DLD1 (cell line): Measurements from ENCODE around the gene TXNDC16.
"Not testable (repeated sequence)": the region's sequence is repeated elsewhere in the genome, so short reads cannot be mapped to it uniquely, and the experiment has no call there.

Experiments
- in situ Hi-C: cut with HindIII; loops from 2 replicates; pipeline ENCODE4 v1.10.0; 2017; ENCODE audit warnings: low sequenced_read_pairs

The TXNDC16 gene

GRCh38 chr14:52552063-52552988 lies at the start of gene TXNDC16, which contains the start of gene GPR137C:
TXNDC16 (minus strand) TSS chr14:52552505; CDS start chr14:52543557, 8,948 bp downstream.
GPR137C (plus strand) TSS chr14:52552836; CDS start chr14:52553148, 312 bp downstream.
- in situ Hi-C loops = no loop called here

DNA sequence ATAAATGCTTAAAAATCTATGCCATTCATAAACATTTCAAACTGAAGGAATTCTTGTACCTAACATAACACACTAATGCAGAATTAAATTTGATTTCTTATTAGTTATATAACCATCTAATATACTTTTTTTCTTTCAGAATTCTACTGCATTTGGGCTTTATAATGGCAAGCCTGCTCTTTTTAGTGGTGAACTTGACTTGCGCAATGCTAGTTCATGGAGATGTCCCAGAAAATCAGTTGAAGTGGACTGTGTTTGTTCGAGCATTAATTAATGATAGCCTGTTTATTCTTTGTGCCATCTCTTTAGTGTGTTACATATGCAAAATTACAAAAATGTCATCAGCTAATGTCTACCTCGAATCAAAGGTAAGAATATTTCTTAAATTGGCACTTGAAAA lies 47.7 kb upstream of the TXNDC16 start:
- in situ Hi-C loops = no loop called here

DNA sequence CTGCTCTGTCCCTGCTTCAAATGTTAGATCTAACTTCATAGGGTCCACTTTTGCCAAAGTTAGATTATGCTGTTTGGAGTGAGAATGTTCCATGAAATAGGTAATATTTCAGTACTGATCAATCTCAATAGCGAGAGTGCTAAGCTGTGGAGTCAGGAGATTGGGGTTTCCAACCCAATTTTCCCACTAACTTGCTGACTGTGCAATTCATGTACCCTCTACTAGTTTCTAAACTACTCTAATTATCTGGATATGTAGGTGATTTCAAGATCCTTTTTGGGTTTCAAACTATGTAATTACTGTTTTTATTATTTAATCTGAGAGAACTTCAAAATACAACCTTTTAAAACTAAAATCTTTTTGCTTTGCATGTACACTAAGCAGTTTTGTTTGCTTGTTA lies 46.3 kb upstream of the TXNDC16 start:
- in situ Hi-C loops = no loop called here

DNA sequence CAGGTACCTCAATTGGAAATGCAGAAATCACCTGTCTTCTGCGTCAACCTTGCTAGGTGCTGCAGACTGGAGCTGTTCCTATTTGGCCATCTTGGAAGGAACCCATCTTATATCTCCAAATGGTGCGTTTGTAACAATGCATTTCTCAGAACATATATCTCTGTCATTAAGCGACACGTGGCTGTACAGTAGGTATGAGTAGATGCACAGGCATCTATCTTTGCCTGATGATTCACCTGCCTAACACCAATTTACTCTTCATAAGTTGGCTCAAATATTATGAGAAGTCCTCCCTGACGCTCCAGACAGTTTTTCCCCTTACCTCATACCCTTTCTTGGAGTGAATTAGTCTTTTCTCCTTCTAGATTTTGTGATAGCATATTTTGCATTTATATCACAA lies 44.6 kb upstream of the TXNDC16 start:
- in situ Hi-C loops = no loop called here

GRCh38 chr14:52596320-52596719 lies 44.0 kb upstream of the TXNDC16 start:
- in situ Hi-C loops = no loop called here

DNA sequence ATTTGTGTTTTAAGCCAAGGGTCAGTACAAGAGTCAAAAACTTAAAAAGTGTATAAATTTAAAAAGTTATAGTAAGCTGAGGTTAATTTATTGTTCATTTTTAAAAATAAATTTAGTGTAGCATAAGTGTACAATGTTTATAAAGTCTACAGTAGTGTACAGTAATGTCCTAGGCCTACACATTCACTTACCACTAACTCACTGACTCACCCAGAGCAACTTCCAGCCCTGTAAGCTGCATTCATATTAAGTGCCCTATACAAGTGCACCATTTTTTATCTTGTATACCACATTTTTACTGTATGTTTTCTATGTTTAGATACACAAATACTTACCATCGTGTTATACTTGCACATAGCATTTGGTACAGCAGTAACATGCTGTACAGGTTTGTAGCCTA lies 38.0 kb upstream of the TXNDC16 start:
- in situ Hi-C loops = no loop called here

DNA sequence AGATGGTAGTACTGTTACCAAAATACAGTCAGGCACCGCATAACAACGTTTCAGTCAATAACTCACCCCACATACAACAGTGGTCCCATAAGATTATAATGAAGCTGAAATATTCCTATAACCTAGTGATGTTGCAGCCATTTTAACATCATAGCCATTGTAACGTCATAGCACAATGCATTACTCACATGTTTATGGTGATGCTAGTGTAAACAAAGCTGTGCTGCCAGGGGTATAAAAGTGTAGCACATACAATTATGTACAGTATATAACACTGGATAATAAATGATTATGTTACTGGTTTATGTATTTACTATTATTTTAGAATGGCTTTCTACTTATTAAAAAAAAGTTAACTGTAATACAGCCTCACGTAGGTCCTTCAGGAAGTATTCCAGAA lies 37.3 kb upstream of the TXNDC16 start:
- in situ Hi-C loops = no loop called here

- in situ Hi-C loops = no loop called here
Measured at GRCh38 chr14:52583544-52583943, 31.2 kb upstream of the TXNDC16 start.

- in situ Hi-C loops = no loop called here
Measured at GRCh38 chr14:52575858-52576257, 23.6 kb upstream of the TXNDC16 start.

DNA sequence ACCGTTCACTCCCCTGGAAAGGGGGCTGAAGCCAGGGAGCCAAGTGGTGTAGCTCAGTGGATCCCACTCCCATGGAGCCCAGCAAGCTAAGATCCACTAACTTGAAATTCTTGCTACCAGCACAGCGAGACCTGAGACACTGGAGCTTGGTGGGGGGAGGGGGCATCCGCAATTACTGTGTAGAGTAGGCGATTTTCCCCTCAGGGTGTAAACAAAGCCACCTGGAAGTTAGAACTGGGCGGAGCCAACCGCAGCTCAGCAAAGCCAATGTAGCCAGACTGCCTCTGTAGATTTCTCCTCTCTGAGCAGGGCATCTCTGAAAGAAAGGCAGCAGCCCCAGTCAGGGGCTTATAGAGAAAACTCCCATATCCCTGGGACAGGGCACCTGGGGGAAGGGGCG lies 16.1 kb upstream of the TXNDC16 start:
- in situ Hi-C loops = not testable (repeated sequence)

- in situ Hi-C loops = no loop called here
Measured at GRCh38 chr14:52563120-52563519, 10.8 kb upstream of the TXNDC16 start.

- in situ Hi-C loops = no loop called here
Measured at GRCh38 chr14:52558688-52559087, 6.4 kb upstream of the TXNDC16 start.

DNA sequence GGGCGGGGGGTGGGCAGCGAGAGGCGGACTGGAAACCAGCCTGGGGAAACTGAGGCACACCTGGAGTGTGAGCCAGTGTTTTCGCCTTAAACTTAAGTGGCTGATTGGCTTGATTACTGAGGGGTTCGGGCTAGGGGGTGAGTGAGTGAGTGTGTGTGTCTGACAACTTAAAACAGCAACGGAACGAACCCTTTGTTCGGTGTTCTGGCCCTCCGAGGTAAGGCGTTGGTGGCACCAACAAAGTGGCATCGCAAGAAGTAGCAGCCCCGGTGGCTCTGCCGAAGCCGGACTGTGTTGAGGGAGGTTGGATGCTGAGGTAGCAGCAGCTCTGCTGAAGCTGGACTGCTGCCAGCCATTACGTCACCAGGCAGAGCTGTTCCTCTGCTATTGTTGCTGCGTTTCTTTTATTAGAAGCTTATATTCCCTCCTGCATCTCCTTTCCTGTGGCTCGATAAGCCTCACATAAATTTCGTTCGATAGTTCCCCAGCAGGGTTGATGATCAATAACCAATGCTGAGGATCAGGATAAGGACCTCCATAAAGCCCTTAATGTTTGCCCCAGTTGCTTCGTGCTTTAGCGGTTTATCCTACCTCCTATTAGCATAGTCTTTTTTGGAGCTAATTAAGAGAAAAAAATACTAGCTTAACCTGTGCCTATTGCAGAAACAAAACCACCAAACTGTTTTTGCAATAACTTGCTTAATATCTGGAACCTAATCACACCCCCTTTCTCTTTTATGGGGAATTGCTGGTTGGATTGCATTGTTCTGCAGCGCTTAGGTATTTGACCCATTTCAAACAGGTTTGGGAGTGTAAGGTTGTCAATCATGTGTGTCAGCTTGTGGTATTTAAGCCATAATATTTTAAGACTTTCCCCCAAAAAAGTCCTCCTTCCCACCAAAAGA lies 1.6 kb upstream of the TXNDC16 start:
- in situ Hi-C loops = no loop called here

GRCh38 chr14:52553002-52553670 lies 831 bp upstream of the TXNDC16 start:
- in situ Hi-C loops = no loop called here

- in situ Hi-C loops = no loop called here
Measured at GRCh38 chr14:52551696-52552062, 626 bp downstream of the TXNDC16 start.

DNA sequence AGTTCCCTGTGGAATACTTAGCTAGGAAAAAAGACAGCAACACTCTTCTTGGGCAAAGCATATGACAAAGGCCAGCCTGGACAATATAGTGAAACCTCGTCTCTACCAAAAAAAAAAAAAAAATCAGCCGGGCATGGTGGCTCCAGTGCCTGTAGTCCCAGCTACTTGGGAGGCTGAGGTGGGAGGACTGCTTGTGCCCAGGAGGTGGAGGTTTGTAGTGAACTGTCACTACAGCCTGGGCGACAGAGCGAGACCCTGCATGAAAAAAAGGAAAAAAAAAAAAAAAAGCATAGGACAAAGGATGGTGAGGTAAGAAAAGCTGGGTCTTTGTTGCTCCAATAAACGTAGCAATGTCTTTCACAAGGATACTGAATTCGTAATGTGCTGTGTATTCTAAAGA lies 1.1 kb downstream of the TXNDC16 start:
- in situ Hi-C loops = no loop called here

- in situ Hi-C loops = no loop called here
Measured at GRCh38 chr14:52550661-52551060, 1.6 kb downstream of the TXNDC16 start.

DNA sequence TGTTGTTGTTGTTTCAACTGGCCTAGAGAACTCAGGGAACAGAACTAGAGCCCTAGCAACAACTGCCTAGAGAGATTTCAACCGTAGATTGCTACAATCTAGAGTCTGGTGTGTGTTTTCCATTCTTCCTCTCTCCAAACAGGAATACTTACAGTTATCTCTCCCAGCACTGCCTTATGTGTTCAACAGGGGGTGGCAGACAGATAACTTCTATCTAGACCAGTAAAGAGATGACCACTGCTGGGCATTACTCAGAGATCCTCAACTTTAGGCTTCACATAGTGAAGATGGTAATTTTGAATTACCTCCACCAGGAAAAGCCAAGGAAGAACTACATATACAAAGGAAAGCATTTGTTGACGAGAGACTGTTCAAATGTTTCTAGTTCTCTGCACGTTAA lies 4.8 kb downstream of the TXNDC16 start:
- in situ Hi-C loops = no loop called here

DNA sequence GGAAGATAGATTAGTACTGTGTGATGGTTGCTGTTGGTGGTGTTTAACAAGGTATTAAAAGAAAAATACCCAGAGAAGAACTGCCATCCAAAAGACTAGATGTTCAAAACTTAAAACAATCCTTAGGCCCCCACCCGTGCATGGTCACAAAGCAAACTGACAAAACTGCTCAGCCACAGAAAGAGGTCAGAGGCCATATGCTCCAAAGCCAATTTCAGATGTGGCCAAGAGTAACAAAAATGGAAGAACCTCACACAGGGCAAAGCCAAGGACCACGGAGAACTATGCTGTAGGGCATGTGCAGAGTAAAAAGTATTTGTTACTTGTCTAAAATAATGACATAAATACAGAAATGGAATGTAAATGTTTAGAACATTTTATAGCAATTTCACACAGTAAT lies 5.3 kb downstream of the TXNDC16 start:
- in situ Hi-C loops = no loop called here

- in situ Hi-C loops = no loop called here
Measured at GRCh38 chr14:52546318-52546670, 6.0 kb downstream of the TXNDC16 start.
